Measurements from ENCODE around the gene MYEF2.
A peak's percentile ranks its signal among the peaks of the same experiment; 100 is the strongest.

Gene MYEF2, protein sequence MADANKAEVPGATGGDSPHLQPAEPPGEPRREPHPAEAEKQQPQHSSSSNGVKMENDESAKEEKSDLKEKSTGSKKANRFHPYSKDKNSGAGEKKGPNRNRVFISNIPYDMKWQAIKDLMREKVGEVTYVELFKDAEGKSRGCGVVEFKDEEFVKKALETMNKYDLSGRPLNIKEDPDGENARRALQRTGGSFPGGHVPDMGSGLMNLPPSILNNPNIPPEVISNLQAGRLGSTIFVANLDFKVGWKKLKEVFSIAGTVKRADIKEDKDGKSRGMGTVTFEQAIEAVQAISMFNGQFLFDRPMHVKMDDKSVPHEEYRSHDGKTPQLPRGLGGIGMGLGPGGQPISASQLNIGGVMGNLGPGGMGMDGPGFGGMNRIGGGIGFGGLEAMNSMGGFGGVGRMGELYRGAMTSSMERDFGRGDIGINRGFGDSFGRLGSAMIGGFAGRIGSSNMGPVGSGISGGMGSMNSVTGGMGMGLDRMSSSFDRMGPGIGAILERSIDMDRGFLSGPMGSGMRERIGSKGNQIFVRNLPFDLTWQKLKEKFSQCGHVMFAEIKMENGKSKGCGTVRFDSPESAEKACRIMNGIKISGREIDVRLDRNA

DNA sequence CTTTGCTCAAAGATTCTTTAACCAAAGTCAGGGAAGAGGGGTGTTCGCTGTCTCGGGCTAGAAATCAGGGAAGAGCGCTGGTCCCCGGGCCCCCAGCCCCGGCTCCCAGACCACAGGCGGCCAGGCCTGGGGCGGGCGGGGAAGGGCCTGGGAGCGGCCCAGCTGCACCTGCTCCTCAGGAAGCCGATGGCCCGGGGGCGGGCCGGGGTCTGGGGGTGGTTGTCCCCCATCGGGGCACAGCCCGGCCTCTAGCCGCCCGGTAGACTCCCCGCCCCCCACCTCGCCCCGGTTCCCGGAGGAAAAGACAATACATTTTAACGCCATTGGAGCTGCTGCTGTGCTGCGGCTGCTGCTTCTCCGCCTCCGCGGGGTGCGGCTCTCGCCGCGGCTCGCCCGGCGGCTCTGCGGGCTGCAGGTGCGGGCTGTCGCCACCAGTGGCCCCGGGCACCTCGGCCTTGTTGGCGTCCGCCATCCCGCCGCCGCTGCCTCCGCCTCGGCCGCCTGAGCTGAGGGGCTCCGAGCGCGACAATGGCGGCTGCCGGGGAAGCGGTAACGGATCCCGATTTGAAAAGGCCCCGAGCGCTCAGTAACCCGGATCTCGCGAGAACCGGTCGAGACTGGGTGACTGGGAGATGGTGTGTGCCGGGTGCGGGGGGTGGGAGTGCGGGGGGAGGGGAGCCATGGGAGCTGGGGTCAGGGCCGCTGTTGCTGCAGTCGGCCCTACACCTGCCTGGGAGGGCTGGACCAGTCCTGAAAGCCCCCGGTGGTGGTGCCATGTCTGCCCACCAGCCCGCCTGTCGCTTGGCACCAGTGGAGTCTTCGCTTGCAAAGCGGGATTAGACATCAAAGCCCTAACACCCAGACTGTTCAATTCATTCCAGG is at the start of gene MYEF2:
Gene MYEF2, minus strand, starts transcription at position 530 of the 882 bp plus-strand sequence. Its CDS starts 58 bp downstream, at position 472.
- Histone ChIP-seq H3K9ac (ENCODE audit: low read length) (peak within 1 kb of the TSS; percentile 74), H3K4me2 (ENCODE audit: low read length) (peak within 1 kb of the TSS; percentile 75), H3K36me3 (replicated peaks; ENCODE audit: low read depth, low read length) (peaks cover 5% of the 10 kb centered on the region), H3K4me1 (ENCODE audit: low read length) (peaks cover 24% of the 10 kb centered on the region), H3K4me3 (ENCODE audit: low read length) (peak within 1 kb of the TSS; percentile 89), H2AFZ (ENCODE audit: low read depth, low read length) (peak within 1 kb of the TSS; percentile 96), H3K27ac (ENCODE audit: low read length) (peak within 1 kb of the TSS; percentile 45), H3K9me3 (ENCODE audit: insufficient read depth, low read length) (no peaks in the 10 kb centered on the region), H3K27me3 (ENCODE audit: low read depth, low read length) (peaks cover 5% of the 10 kb centered on the region; the same call in 1 of the 2 replicates), H4K20me1 (ENCODE audit: insufficient read depth, low read length) (peaks cover 21% of the 10 kb centered on the region), H3K79me2 (ENCODE audit: low read length) (peaks cover 48% of the 10 kb centered on the region)
- TF ChIP-seq, protein P1, sequence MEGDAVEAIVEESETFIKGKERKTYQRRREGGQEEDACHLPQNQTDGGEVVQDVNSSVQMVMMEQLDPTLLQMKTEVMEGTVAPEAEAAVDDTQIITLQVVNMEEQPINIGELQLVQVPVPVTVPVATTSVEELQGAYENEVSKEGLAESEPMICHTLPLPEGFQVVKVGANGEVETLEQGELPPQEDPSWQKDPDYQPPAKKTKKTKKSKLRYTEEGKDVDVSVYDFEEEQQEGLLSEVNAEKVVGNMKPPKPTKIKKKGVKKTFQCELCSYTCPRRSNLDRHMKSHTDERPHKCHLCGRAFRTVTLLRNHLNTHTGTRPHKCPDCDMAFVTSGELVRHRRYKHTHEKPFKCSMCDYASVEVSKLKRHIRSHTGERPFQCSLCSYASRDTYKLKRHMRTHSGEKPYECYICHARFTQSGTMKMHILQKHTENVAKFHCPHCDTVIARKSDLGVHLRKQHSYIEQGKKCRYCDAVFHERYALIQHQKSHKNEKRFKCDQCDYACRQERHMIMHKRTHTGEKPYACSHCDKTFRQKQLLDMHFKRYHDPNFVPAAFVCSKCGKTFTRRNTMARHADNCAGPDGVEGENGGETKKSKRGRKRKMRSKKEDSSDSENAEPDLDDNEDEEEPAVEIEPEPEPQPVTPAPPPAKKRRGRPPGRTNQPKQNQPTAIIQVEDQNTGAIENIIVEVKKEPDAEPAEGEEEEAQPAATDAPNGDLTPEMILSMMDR (IDR thresholded peaks at IDR 0.05; ENCODE audit: low read depth, low read length) = no peak
- no peak for TF ChIP-seq EZH2phosphoT487 (IDR thresholded peaks at IDR 0.05; ENCODE audit: low read depth)

DNA sequence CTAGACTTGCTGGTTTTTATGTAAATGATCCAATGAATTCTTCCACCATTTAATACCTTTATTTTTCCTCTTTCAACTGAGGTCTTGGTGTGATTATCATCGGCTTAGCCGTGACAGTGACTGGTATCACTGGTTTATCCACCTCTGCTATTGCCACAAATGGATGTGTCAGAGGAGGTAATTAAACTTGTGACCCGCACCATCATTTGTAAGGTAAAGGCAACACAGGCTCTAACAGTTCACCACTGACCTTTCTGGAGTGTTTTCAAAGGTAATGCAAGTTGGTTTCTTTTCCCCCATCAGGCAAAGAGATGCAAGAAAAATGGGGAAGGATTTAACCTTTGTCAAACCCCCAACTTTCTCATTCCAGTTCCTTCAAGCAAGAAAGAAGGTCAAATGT is 47.7 kb upstream of the MYEF2 start:
- H3K27ac ChIP-seq (ENCODE audit: low read length) = no peak overlapping the region
- H3K79me2 ChIP-seq (ENCODE audit: low read length) = no peaks in the 10 kb centered on the region
- H2AFZ ChIP-seq (ENCODE audit: low read depth, low read length) = no peak overlapping the region
- TF ChIP-seq, protein P1 (IDR thresholded peaks at IDR 0.05; ENCODE audit: low read depth, low read length) = no peak
- no peak for TF ChIP-seq EZH2phosphoT487 (IDR thresholded peaks at IDR 0.05; ENCODE audit: low read depth)
- no peaks in the 10 kb centered on the region for H3K9me3 ChIP-seq (ENCODE audit: insufficient read depth, low read length)
- no peak overlapping the region for H3K4me3 ChIP-seq (ENCODE audit: low read length)
- no peaks in the 10 kb centered on the region for H3K36me3 ChIP-seq (replicated peaks; ENCODE audit: low read depth, low read length)
- no peaks in the 10 kb centered on the region for H3K4me1 ChIP-seq (ENCODE audit: low read length)
- no peak overlapping the region for H3K4me2 ChIP-seq (ENCODE audit: low read length)
- H3K9ac ChIP-seq (ENCODE audit: low read length) = no peak overlapping the region
- H4K20me1 ChIP-seq (ENCODE audit: insufficient read depth, low read length) = no peaks in the 10 kb centered on the region
- H3K27me3 ChIP-seq (ENCODE audit: low read depth, low read length) = peaks cover 37% of the 10 kb centered on the region

DNA sequence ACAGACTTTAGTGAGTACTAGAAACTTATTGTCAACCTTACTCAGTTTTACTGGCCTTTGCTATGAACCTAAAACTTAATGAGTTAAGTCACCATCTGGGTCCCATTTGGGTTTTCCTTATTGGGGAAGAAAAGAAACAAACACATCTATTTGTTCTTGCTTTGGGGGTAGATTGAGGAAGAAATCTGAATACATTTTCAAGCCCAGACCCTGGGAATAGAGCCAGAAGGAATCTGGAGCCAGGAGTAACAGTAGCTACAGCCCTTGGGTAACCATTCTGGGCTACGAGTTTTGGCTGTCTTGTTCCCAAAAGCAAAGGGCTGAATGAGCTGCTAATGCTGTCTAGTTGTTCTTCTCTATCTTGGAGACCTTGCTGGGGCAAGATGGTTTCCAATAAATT is 44.5 kb upstream of the MYEF2 start:
- no peak for TF ChIP-seq EZH2phosphoT487 (IDR thresholded peaks at IDR 0.05; ENCODE audit: low read depth)
- TF ChIP-seq, protein P1 (IDR thresholded peaks at IDR 0.05; ENCODE audit: low read depth, low read length) = no peak
- Histone ChIP-seq H2AFZ (ENCODE audit: low read depth, low read length) (no peak overlapping the region), H3K27ac (ENCODE audit: low read length) (no peak overlapping the region), H3K4me3 (ENCODE audit: low read length) (no peak overlapping the region), H4K20me1 (ENCODE audit: insufficient read depth, low read length) (no peaks in the 10 kb centered on the region), H3K36me3 (replicated peaks; ENCODE audit: low read depth, low read length) (no peaks in the 10 kb centered on the region), H3K9ac (ENCODE audit: low read length) (no peak overlapping the region), H3K27me3 (ENCODE audit: low read depth, low read length) (peaks cover 37% of the 10 kb centered on the region), H3K4me2 (ENCODE audit: low read length) (no peak overlapping the region), H3K79me2 (ENCODE audit: low read length) (no peaks in the 10 kb centered on the region), H3K9me3 (ENCODE audit: insufficient read depth, low read length) (no peaks in the 10 kb centered on the region), H3K4me1 (ENCODE audit: low read length) (no peaks in the 10 kb centered on the region)
